Subcutaneous abdominal adipose tissue (tissue), 5 donors: ENCODE measurements around the gene USP34.
A peak's percentile ranks its signal among the peaks of the same experiment; 100 is the strongest.

Source experiments
- H3K27ac ChIP-seq: one replicate; pipeline ENCODE4 v1.7.0; 2013; ENCODE audit warnings: low read depth, mild to moderate bottlenecking, inconsistent platforms, low read length, moderate library complexity
- H3K27me3 ChIP-seq, 5 donors: one replicate each; pipeline ENCODE4 v1.7.0; 2013; ENCODE audit warnings: low read length in 5 of 5, inconsistent platforms in 1 of 5; ENCODE audit not compliant: control insufficient read depth in 5 of 5, insufficient read depth in 4 of 5
- H3K36me3 ChIP-seq, 5 donors: one replicate each; pipeline ENCODE4 v1.7.0; 2013; ENCODE audit warnings: low read length in 5 of 5; ENCODE audit not compliant: control insufficient read depth in 5 of 5, insufficient read depth in 5 of 5
- H3K4me1 ChIP-seq, 5 donors: one replicate each; pipeline ENCODE4 v1.7.0; 2013; ENCODE audit warnings: low read length in 5 of 5, mild to moderate bottlenecking in 3 of 5, moderate library complexity in 1 of 5; ENCODE audit not compliant: control insufficient read depth in 5 of 5, insufficient read depth in 5 of 5
- H3K4me3 ChIP-seq, 5 donors: one replicate each; pipeline ENCODE4 v1.7.0; 2013; ENCODE audit warnings: low read length in 5 of 5, low read depth in 1 of 5
- H3K9ac ChIP-seq, 5 donors: one replicate each; pipeline ENCODE4 v1.7.0; 2013; ENCODE audit warnings: low read length in 5 of 5, mild to moderate bottlenecking in 4 of 5, moderate library complexity in 3 of 5
- H3K9me3 ChIP-seq, 5 donors: one replicate each; pipeline ENCODE4 v1.7.0; 2013; ENCODE audit warnings: low read length in 5 of 5; ENCODE audit not compliant: control insufficient read depth in 5 of 5
- donor health status: healthy.
- donor health status: healthy.
- donor health status: healthy.
- donor health status: healthy.
- donor health status: healthy.

Gene USP34, protein sequence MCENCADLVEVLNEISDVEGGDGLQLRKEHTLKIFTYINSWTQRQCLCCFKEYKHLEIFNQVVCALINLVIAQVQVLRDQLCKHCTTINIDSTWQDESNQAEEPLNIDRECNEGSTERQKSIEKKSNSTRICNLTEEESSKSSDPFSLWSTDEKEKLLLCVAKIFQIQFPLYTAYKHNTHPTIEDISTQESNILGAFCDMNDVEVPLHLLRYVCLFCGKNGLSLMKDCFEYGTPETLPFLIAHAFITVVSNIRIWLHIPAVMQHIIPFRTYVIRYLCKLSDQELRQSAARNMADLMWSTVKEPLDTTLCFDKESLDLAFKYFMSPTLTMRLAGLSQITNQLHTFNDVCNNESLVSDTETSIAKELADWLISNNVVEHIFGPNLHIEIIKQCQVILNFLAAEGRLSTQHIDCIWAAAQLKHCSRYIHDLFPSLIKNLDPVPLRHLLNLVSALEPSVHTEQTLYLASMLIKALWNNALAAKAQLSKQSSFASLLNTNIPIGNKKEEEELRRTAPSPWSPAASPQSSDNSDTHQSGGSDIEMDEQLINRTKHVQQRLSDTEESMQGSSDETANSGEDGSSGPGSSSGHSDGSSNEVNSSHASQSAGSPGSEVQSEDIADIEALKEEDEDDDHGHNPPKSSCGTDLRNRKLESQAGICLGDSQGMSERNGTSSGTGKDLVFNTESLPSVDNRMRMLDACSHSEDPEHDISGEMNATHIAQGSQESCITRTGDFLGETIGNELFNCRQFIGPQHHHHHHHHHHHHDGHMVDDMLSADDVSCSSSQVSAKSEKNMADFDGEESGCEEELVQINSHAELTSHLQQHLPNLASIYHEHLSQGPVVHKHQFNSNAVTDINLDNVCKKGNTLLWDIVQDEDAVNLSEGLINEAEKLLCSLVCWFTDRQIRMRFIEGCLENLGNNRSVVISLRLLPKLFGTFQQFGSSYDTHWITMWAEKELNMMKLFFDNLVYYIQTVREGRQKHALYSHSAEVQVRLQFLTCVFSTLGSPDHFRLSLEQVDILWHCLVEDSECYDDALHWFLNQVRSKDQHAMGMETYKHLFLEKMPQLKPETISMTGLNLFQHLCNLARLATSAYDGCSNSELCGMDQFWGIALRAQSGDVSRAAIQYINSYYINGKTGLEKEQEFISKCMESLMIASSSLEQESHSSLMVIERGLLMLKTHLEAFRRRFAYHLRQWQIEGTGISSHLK (N-terminal part only)

DNA sequence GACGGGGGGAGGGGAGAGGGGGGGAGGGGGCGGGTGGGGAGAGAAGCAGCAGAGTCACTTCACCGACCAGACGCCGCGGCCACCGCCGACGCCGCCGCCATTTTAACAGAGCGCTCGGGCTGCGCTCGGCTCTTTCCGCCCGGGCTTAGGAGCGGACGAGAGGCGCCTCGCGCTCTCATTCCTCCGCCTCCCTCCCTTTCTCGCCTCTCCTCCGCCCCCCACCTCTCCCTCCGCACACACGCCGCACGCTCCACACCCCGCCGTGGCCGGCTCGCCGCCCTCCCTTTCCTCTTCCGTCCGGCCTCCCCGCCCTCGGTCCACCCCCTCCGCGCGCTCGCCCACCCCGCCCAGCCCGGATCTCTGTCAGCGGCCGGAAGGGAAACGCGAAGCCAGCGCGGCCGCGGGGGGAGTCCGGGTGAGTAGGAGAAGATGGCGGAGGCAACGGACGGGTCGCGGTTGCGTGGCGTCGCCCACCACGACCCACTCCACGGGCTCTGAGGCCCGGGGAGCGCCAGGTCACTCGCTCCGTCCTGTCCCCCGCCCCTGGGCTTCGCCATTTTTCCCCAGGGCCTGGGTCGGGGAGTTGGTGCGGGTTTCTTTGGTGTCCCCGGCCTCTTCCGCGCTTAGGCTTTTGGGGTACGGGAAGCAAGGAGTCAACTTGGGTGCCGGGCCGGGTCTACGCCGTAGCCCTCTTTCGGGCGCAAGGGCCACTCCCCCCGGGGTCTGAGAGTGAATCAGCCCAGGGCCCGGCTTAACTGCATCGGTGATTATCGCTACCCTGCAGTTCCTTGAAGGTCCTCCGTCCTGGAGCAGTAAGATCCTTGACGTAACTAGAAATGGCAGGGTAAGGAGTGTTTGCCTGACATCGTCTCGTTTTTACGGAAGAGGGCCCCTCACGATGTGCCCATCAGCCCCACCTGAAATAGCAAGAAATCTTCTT, at the start of gene USP34:
Gene USP34, minus strand, starts transcription at position 123 of the 940 bp plus-strand sequence. CDS start 395 bp downstream, outside the sequence.
- Histone ChIP-seq H3K27me3 (no peaks in the 10 kb centered on the region), H3K9ac (peak within 1 kb of the TSS; percentile 82 to 98 (median 91)), H3K4me3 (peak within 1 kb of the TSS; percentile 85 to 97 (median 92)), H3K9me3 (no peaks in the 10 kb centered on the region), H3K27ac (peak within 1 kb of the TSS; percentile 97), H3K4me1 (peaks cover 0 to 27% (median 23%) of the 10 kb centered on the region in 5 donors), H3K36me3 (peaks cover 0 to 5% (median 0%) of the 10 kb centered on the region in 5 donors)

DNA sequence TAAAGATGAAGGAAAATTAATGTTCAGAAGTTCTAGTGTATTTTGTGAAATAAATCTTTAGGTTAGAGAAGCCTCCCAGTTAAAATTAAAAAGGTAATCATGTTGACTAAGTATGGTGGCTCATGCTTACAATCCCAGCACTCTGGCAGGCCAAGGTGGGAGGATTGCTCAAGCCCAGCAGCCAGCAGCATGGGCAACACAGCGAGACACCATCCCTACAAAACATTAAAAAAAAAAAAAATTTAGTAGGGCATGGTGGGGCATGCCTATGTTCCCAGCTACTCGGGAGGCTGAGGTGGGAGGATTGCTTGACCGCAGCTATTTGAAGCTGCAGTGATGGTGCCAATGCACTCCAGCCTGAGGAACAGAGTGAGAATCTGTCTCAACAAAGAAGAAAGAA, 49.4 kb upstream of the USP34 start:
- Histone ChIP-seq H3K36me3 (peaks cover 14 to 50% (median 34%) of the 10 kb centered on the region in 5 donors), H3K9me3 (no peaks in the 10 kb centered on the region), H3K4me3 (no peak overlapping the region), H3K9ac (no peak overlapping the region), H3K27ac (no peak overlapping the region), H3K4me1 (no peaks in the 10 kb centered on the region), H3K27me3 (no peaks in the 10 kb centered on the region)

DNA sequence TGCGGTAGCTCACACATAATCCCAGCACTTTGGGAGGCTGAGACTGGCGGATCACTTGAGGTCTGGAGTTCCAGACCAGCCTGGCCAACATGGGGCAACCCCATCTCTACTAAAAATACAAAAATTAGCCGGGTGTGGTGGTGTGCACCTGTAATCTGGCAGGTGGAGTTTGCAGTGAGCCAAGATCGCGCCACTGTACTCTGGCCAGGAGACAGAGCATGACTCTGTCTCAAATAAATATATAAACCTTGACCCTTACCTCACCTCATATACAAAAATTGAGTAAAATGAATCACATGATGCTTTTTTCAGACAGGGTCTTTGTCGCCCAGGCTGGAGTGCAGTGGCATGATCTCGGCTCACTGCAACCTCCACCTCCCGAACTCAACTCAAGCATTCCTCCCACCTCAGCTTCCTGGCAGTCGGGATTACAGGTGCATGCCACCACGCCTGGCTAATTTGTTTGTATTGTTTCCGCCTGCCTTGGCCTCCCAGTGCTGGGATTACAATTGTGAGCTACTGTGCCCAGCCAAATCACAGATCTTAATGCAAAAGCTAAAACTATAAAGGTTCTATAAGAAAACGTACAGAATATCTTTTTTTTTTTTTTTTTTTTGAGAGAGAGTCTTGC, 42.0 kb upstream of the USP34 start:
- peaks cover 10 to 55% (median 38%) of the 10 kb centered on the region in 5 donors for H3K36me3 ChIP-seq
- no peak overlapping the region for H3K27ac ChIP-seq
- H3K4me3 ChIP-seq = no peak overlapping the region
- H3K9me3 ChIP-seq = no peaks in the 10 kb centered on the region
- H3K9ac ChIP-seq = no peak overlapping the region
- no peaks in the 10 kb centered on the region for H3K27me3 ChIP-seq
- H3K4me1 ChIP-seq = no peaks in the 10 kb centered on the region

DNA sequence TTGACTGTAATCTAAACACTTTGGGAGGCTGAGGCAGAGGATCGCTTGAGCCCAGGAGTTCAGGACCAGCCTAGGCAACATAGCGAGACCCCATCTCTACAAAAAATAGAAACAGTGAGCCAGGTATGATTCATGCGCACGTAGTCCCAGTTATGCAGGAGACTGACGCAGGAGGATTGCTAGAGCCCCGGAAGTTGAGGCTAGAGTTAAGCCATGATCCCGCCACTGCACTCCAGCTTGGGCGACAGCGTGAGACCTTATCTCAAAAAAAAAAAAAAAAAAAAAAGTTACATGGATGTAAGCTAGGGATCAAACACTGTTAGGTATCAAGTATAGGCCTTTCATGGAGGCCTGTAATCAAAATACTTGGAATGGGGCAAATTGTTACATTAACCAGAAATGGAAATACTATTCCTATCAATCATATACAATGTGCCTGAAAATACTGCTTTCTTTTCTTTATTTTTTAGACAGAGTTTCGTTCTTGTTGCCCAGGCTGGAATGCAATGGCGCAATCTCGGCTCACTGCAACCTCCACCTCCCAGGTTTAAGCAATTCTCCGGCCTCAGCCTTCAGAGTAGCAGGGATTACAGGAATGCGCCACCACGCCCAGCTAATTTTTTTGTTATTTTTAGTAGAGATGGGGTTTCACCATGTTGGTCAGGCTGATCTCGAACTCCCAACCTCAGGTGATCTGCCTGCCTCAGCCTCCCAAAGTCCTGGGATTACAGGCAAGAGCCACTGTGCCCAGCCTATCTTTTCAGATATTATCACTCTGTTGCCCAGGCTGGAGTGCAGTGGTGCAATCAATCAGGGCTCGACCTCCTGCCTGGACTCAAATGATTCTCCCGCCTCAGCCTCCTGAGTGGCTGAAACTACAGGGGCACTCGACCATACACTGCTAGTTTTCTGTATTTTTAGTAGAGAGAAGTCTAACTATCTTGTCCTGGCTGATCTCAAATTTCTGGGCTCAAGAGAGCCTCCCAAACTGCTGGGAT, 40.1 kb upstream of the USP34 start:
- Histone ChIP-seq H3K9ac (no peak overlapping the region), H3K4me3 (no peak overlapping the region), H3K4me1 (peaks cover 0 to 8% (median 0%) of the 10 kb centered on the region in 5 donors), H3K9me3 (no peaks in the 10 kb centered on the region), H3K36me3 (peaks cover 10 to 47% (median 29%) of the 10 kb centered on the region in 5 donors), H3K27me3 (no peaks in the 10 kb centered on the region), H3K27ac (no peak overlapping the region)

- H3K4me1 ChIP-seq = peaks cover 0 to 8% (median 0%) of the 10 kb centered on the region in 5 donors
- H3K4me3 ChIP-seq = no peak overlapping the region
- no peaks in the 10 kb centered on the region for H3K9me3 ChIP-seq
- H3K36me3 ChIP-seq = peaks cover 10 to 37% (median 10%) of the 10 kb centered on the region in 5 donors
- no peak overlapping the region for H3K27ac ChIP-seq
- no peak overlapping the region for H3K9ac ChIP-seq
- H3K27me3 ChIP-seq = no peaks in the 10 kb centered on the region
These were observed 34.1 kb upstream of the USP34 start for GRCh38 chr2:61504949-61505348.

DNA sequence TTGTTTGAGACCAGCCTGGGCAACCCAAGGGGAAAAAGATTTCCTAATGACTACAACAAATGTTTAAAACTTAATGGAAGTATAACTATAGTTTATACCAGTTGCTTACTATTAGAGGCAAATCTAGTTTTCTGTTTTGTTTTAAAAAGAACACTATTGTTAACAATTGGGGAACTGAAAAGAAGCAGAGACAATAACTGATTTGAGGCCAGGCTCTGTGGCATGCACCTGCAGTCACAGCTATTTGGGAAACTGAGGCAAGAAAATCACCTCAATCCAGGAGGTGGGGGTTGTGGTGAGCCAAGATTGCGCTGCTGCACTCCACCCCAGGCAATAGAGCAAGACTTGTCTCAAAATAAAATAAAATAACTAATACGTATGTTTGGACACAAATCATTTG, 28.2 kb upstream of the USP34 start:
- Histone ChIP-seq H3K9ac (no peak overlapping the region), H3K27me3 (no peaks in the 10 kb centered on the region), H3K4me1 (no peaks in the 10 kb centered on the region), H3K27ac (no peak overlapping the region), H3K9me3 (no peaks in the 10 kb centered on the region), H3K4me3 (no peak overlapping the region), H3K36me3 (peaks cover 24 to 74% (median 46%) of the 10 kb centered on the region in 5 donors)

GRCh38 chr2:61493523-61493942, 22.6 kb upstream of the USP34 start:
- Histone ChIP-seq H3K27me3 (no peaks in the 10 kb centered on the region), H3K4me1 (no peaks in the 10 kb centered on the region), H3K9ac (no peak overlapping the region), H3K27ac (no peak overlapping the region), H3K4me3 (no peak overlapping the region), H3K9me3 (no peaks in the 10 kb centered on the region), H3K36me3 (peaks cover 34 to 93% (median 67%) of the 10 kb centered on the region in 5 donors)

GRCh38 chr2:61492476-61492875, 21.6 kb upstream of the USP34 start:
- Histone ChIP-seq H3K36me3 (peaks cover 41 to 91% (median 69%) of the 10 kb centered on the region in 5 donors), H3K9me3 (no peaks in the 10 kb centered on the region), H3K4me3 (no peak overlapping the region), H3K9ac (no peak overlapping the region), H3K27ac (no peak overlapping the region), H3K4me1 (no peaks in the 10 kb centered on the region), H3K27me3 (no peaks in the 10 kb centered on the region)
